ENCODE measurements around the gene SIVA1.

The SIVA1 gene

DNA sequence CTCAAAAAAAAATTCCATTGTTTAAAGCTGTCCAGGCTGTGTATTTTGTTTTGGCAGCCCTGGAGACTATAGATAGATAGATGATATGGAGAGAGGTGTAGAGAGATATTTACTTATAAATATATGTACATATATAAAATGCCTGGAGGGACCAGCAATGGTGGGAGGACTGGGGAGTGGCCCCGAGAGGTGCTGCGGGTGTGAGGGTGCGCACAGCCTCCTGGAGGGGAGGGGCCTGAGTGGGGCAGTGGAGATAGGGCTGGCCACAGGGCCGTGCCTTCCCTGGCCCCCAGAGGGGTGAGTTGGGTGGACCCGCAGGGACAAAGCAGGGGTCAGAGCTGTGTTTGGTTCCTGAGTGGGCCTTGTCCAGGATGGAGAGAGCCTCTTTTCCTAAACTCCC is 22.5 kb upstream of the SIVA1 start:
- Histone ChIP-seq H2AFZ (no peak overlapping the region), H3K27me3 (ENCODE audit: control insufficient read depth, insufficient read depth, low read length) (no peaks in the 10 kb centered on the region), H3K9ac (no peak overlapping the region), H3K4me1 (no peaks in the 10 kb centered on the region), H3K36me3 (ENCODE audit: control insufficient read depth, insufficient read depth, low read length) (no peaks in the 10 kb centered on the region), H3K27ac (no peak overlapping the region), H3K4me3 (ENCODE audit: low read depth, low read length) (no peak overlapping the region), H3K9me3 (ENCODE audit: control insufficient read depth, low read length) (no peaks in the 10 kb centered on the region), H3K4me2 (ENCODE audit: low read length) (no peak overlapping the region), H3K79me2 (no peaks in the 10 kb centered on the region)
- TF ChIP-seq, protein P1, sequence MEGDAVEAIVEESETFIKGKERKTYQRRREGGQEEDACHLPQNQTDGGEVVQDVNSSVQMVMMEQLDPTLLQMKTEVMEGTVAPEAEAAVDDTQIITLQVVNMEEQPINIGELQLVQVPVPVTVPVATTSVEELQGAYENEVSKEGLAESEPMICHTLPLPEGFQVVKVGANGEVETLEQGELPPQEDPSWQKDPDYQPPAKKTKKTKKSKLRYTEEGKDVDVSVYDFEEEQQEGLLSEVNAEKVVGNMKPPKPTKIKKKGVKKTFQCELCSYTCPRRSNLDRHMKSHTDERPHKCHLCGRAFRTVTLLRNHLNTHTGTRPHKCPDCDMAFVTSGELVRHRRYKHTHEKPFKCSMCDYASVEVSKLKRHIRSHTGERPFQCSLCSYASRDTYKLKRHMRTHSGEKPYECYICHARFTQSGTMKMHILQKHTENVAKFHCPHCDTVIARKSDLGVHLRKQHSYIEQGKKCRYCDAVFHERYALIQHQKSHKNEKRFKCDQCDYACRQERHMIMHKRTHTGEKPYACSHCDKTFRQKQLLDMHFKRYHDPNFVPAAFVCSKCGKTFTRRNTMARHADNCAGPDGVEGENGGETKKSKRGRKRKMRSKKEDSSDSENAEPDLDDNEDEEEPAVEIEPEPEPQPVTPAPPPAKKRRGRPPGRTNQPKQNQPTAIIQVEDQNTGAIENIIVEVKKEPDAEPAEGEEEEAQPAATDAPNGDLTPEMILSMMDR (IDR thresholded peaks at IDR 0.05): no peak

DNA sequence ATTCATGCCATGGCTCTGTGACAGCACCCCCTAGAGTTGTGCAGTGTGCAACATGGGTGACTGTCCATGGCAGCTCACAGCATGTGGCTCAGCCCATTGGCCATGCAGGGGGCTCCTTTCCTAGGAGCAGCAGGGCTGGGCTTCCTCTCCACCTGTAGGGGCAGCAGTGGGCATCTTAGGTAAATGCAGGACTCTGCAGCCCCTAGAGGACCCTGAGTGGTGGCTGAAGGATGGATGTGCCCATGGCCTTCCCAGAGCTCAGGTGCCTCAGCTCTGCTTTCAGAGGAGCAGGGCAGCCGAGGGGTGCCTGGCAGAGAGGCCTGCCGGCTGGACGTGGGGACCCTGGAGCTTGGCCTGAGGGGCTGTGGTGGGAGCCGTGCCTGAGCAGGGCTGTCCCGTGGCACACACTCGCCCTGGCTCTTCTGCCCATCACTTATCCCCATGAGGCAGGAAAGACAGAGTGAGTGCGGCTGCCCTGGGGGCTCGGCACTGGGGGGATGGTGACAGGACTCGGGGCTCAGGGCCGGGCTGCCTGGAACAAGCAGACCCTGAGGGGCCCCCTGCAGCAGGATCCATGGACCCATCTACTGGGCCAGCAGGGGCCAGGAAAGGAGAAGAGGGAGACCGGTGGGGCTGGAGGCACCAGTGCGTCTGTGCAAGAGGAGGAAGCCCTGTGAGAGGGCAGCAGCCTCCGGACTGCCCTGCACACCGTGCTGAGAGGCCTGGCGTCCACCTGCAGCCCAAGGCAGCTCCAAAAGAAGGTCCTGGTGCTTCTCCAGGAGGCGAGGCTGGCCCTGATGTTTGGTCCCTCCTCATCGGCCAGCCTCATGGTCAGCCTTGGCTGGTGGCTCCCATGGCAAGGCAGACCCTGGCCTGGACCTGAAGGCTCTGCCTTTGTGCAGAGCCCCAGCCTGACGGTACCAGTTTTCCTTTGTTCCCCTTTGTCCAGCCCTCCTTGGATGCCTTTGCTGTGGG is 21.3 kb upstream of the SIVA1 start:
- Histone ChIP-seq H3K27me3 (ENCODE audit: control insufficient read depth, insufficient read depth, low read length) (no peaks in the 10 kb centered on the region), H3K27ac (no peak overlapping the region), H3K4me3 (ENCODE audit: low read depth, low read length) (no peak overlapping the region), H3K4me2 (ENCODE audit: low read length) (no peak overlapping the region), H3K4me1 (peaks cover 9% of the 10 kb centered on the region), H3K9ac (no peak overlapping the region), H3K79me2 (no peaks in the 10 kb centered on the region), H3K9me3 (ENCODE audit: control insufficient read depth, low read length) (no peaks in the 10 kb centered on the region), H3K36me3 (ENCODE audit: control insufficient read depth, insufficient read depth, low read length) (no peaks in the 10 kb centered on the region), H2AFZ (no peak overlapping the region)
- TF ChIP-seq, protein P1 (IDR thresholded peaks at IDR 0.05): no peak

- H3K9ac ChIP-seq: no peak overlapping the region
- H3K36me3 ChIP-seq (ENCODE audit: control insufficient read depth, insufficient read depth, low read length): no peaks in the 10 kb centered on the region
- no peaks in the 10 kb centered on the region for H3K27me3 ChIP-seq (ENCODE audit: control insufficient read depth, insufficient read depth, low read length)
- TF ChIP-seq, protein P1 (IDR thresholded peaks at IDR 0.05): no peak
- H2AFZ ChIP-seq: no peak overlapping the region
- H3K9me3 ChIP-seq (ENCODE audit: control insufficient read depth, low read length): no peaks in the 10 kb centered on the region
- H3K79me2 ChIP-seq: no peaks in the 10 kb centered on the region
- no peak overlapping the region for H3K4me3 ChIP-seq (ENCODE audit: low read depth, low read length)
- no peak overlapping the region for H3K27ac ChIP-seq
- H3K4me2 ChIP-seq (ENCODE audit: low read length): no peak overlapping the region
- H3K4me1 ChIP-seq: peaks cover 9% of the 10 kb centered on the region
These were observed 20.6 kb upstream of the SIVA1 start for GRCh38 chr14:104732355-104732804.

DNA sequence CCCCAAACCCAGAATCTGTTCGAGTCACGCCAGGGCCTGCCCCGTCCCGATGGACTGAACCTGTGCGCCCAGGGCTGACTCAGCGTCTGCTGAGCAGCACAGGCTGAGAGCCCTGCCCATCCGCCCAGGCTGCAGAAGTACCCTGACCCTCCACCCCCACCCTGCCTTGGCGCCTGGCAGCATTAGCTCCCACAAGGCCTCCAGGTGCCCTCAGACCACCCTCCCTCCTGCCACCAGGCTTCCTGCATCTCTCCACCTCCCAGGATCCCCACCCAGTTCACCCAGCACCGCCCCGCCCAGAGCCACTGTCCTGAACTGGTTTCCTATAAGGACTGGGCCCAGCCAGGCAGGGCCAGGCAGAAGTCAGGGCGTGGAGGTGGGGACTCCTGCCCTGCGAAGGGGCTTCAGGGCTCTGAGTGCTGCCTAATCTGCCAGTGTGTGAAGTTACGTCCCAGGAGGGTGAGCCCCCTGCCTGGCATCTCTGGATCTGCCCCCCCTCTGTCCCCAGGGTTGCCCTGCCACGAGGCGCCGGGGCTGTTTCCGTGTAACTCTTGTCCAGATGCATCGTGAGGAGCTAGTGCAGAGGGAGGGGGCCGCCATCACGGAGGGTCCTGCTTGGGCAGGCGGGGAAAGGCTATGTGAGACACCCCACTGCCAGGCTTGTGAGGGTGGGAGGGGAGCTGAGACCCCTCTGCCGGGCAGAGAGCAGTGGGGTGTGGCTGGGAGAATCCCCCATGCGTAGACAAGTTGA is 19.8 kb upstream of the SIVA1 start:
- no peaks in the 10 kb centered on the region for H3K36me3 ChIP-seq (ENCODE audit: control insufficient read depth, insufficient read depth, low read length)
- no peaks in the 10 kb centered on the region for H3K9me3 ChIP-seq (ENCODE audit: control insufficient read depth, low read length)
- no peak overlapping the region for H2AFZ ChIP-seq
- H3K9ac ChIP-seq: no peak overlapping the region
- TF ChIP-seq, protein P1 (IDR thresholded peaks at IDR 0.05): no peak
- H3K27me3 ChIP-seq (ENCODE audit: control insufficient read depth, insufficient read depth, low read length): no peaks in the 10 kb centered on the region
- H3K27ac ChIP-seq: no peak overlapping the region
- H3K4me1 ChIP-seq: peaks cover 9% of the 10 kb centered on the region
- no peak overlapping the region for H3K4me3 ChIP-seq (ENCODE audit: low read depth, low read length)
- H3K79me2 ChIP-seq: no peaks in the 10 kb centered on the region
- H3K4me2 ChIP-seq (ENCODE audit: low read length): no peak overlapping the region
